Testis (tissue), 3 donors: ENCODE results near the gene FOXP4. TPM values are rescaled to one million over a fixed set of nuclear protein-coding genes. Genes with fewer than 3 reads are reported as not detected.

Experiments used
- DNase-seq: peaks from one replicate; pipeline ENCODE4 v3.0.0-alpha.2; 2019
- H3K27ac ChIP-seq, 2 donors: fragments of 200-600 bp; sonication (generic); one replicate each; pipeline ENCODE4 v1.5.1; 2019
- H3K27me3 ChIP-seq: fragments of 200-600 bp; sonication (generic); one replicate; pipeline ENCODE4 v1.5.1; 2019
- H3K36me3 ChIP-seq: fragments of 200-600 bp; sonication (generic); one replicate; pipeline ENCODE4 v1.5.1; 2017; ENCODE audit warnings: low read depth; ENCODE audit errors: missing control alignments
- H3K4me1 ChIP-seq: fragments of 200-600 bp; sonication (generic); one replicate; pipeline ENCODE4 v1.5.1; 2019
- H3K4me3 ChIP-seq, 2 donors: fragments of 200-600 bp; sonication (generic); one replicate each; pipeline ENCODE4 v1.5.1; 2017 to 2019
- H3K9me3 ChIP-seq: fragments of 200-600 bp; sonication (generic); one replicate; pipeline ENCODE4 v1.5.1; 2017
- POLR2A ChIP-seq: fragments of 450-650 bp; IDR thresholded peaks from one replicate; pipeline ENCODE4 v1.6.1; 2017; ENCODE audit warnings: antibody characterized with exemption, mild to moderate bottlenecking, moderate library complexity
- WGBS, 2 donors: methylation state at CpG; one replicate each; pipeline ENCODE4 v1.1.5; 2018; 5-methylcytosine and 5-hydroxymethylcytosine counted together
- intact Hi-C: fragments of 100-400 bp; cut with DNase I; formaldehyde crosslinking; loops from one replicate; pipeline ENCODE4 v1.15.1; 2023; ENCODE audit warnings: low total_unique reads
- polyA plus RNA-seq: library from polyadenylated mRNA; stranded (reverse); fragments of 350-450 nt; fragmentation: Illumina TruSeq; extraction: RNeasy Lipid Tissue Mini Kit (QIAGEN cat#74804); gene quantifications from one replicate; pipeline ENCODE4 v1.2.3, GENCODE V29; 2014; ENCODE audit warnings: low read depth, low replicate concordance; ENCODE audit not compliant: insufficient read depth
- total RNA-seq, 2 donors: library from RNA; depleted of rRNA; stranded (reverse); fragments of >200 nt; gene quantifications; one replicate each; pipeline ENCODE4 v1.2.3, GENCODE V29; 2016
- TF ChIP-seq, protein P1 (sequence below), 3 experiments: fragments of 450-650 bp in 2 of 3; fragments of 200-600 bp in 1 of 3; sonication (generic) in 1 of 3; IDR thresholded peaks; one replicate each; pipeline ENCODE4 v1.5.1; 2016 to 2019; ENCODE audit warnings: antibody characterized with exemption in 3 of 3, mild to moderate bottlenecking in 2 of 3, moderate library complexity in 1 of 3

The FOXP4 gene
- total and polyA plus RNA-seq, 3 donors from 2014 or later, result 38.0 to 50.2 (median 39.7) TPM

DNA sequence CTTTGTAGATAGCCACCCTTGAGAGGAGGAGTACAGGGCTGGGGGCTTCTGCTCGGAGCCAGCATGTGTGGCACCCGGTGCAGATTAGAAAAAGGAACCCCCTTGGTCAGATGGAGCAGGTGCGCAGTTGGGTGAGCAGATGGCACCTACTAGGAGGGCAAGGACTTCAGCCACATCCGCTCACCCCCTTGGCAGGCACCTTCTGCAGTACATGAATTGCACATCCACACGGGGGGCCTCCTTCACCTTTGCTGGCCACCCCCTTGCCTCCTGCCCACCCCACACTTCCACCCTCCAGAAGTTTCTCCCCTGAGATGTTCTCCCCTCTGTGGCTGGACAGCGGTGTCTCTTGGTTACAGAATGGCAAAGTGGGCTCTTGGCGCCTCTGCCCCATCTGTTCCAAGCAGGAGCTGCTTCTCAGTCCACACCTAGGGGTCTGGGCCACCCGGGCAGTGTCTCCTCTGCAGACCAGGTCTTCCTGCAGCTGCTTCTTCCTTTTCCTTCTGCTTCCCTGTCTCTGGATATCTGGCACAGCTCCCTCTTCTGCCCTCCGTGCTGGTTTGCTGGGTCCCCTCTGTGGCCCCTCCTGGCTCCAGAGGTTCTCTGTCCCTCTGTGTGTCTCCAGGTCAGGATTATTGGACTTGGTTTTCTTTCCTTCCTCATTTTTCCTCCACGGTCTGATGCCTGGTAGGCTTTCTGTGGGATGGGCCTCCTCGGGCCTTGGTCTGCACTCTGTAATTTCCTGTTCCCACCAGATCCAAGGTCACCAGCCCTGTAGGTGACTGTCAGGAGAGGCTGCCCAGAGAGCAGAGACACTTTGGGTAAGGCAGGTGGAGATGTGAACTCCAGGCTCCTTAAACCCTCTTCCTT lies 96.1 kb downstream of the FOXP4 start:
- no peak for DNase-seq
- 70 to 81% methylated on average over 11 of the region's 11 CpGs for WGBS, 2 donors
- no peak overlapping the region for H3K27ac ChIP-seq
- H3K9me3 ChIP-seq, result no peaks in the 10 kb centered on the region
- no peaks in the 10 kb centered on the region for H3K27me3 ChIP-seq
- H3K4me1 ChIP-seq, result peaks cover 17% of the 10 kb centered on the region
- no peak overlapping the region for H3K4me3 ChIP-seq
- no peaks in the 10 kb centered on the region for H3K36me3 ChIP-seq
- intact Hi-C loops, result no loop called here
- TF ChIP-seq POLR2A, result no peak
- TF ChIP-seq, protein P1, sequence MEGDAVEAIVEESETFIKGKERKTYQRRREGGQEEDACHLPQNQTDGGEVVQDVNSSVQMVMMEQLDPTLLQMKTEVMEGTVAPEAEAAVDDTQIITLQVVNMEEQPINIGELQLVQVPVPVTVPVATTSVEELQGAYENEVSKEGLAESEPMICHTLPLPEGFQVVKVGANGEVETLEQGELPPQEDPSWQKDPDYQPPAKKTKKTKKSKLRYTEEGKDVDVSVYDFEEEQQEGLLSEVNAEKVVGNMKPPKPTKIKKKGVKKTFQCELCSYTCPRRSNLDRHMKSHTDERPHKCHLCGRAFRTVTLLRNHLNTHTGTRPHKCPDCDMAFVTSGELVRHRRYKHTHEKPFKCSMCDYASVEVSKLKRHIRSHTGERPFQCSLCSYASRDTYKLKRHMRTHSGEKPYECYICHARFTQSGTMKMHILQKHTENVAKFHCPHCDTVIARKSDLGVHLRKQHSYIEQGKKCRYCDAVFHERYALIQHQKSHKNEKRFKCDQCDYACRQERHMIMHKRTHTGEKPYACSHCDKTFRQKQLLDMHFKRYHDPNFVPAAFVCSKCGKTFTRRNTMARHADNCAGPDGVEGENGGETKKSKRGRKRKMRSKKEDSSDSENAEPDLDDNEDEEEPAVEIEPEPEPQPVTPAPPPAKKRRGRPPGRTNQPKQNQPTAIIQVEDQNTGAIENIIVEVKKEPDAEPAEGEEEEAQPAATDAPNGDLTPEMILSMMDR (IDR thresholded peaks at IDR 0.05), result no peak

DNA sequence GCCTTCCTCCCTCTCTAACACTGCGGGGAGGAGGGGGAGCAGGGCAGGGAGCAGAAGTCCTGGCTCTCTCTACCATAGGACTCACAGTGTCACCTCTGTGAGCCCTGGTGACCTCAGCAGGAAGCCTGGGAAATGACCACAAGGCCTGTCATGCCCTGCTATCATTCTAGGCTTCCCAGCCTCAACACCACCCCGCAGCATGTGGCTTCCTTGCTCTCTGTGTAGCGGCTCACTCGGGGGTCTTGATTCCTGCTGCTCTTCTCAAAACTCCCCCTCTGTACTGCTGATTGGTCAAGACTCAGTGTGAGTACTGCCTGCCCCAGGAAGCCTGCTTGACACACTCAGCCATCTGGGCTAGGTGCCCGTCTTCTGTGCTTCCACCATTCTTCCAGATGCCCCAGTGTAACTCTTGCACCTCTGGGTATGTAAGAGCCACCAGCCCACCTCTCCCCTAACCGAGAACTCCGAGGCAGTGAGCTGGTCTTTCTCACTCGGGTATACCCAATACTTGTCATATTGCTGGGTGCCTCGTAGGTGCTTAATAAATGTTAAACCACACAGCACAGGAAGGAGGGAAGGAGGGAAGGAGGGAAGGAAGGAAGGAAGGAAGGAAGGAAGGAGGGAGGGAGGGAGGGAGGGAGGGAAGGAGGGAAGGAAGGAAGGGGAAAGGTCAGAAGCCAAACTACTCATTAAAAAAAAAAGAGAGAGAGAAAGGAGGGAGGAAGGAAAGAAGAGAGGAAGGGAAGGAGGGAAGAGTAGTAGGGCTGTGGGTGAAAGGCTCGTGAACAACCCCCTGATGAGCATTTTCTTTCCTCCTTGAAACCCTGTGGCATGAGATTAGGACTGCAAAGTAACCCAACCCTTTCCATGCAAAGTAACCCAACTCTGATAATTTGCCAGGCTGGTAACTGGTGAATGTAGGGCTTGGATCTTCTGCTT lies 97.0 kb downstream of the FOXP4 start:
- DNase-seq, result no peak
- 82 to 84% methylated on average over 10 of the region's 10 CpGs for WGBS, 2 donors
- Histone ChIP-seq H3K27me3 (no peaks in the 10 kb centered on the region), H3K9me3 (no peaks in the 10 kb centered on the region), H3K4me1 (peaks cover 10% of the 10 kb centered on the region), H3K4me3 (no peak overlapping the region), H3K36me3 (no peaks in the 10 kb centered on the region), H3K27ac (no peak overlapping the region)
- intact Hi-C loops, result no loop called here
- TF ChIP-seq POLR2A, result no peak
- TF ChIP-seq, protein P1 (IDR thresholded peaks at IDR 0.05), result no peak

DNA sequence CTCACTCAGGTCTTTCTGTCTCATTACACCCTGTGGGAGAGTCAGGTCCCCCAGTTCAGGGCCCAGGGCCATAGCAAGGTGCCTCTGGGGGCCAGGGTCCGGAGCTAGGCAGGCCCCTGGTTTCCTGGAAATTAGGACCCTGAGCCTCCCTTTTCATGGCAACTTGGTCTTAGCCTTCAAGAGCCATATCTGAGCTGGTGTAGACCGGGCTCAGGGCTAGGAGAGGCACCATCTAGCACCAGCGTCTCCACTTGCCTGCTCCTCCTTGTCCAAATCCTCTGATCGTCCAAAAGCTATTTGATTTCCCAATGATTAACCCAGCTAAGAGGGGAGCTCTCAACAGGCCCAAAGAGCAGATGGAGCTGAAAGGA lies 97.7 kb downstream of the FOXP4 start:
- no peak overlapping the region for H3K4me3 ChIP-seq
- no peaks in the 10 kb centered on the region for H3K36me3 ChIP-seq
- peaks cover 4% of the 10 kb centered on the region for H3K4me1 ChIP-seq
- no peak for TF ChIP-seq POLR2A
- TF ChIP-seq, protein P1 (IDR thresholded peaks at IDR 0.05), result no peak
- H3K9me3 ChIP-seq, result no peaks in the 10 kb centered on the region
- intact Hi-C loops, result no loop called here
- no peaks in the 10 kb centered on the region for H3K27me3 ChIP-seq
- WGBS, 2 donors, result 88 to 100% methylated on average over 1 to 4 of the region's 4 CpGs
- no peak for DNase-seq
- no peak overlapping the region for H3K27ac ChIP-seq

GRCh38 chr6:41644297-41644879 lies 98.2 kb downstream of the FOXP4 start:
- 74 to 92% methylated on average over 2 to 4 of the region's 4 CpGs for WGBS, 2 donors
- no peak for DNase-seq
- Histone ChIP-seq H3K36me3 (no peaks in the 10 kb centered on the region), H3K4me1 (peaks cover 4% of the 10 kb centered on the region), H3K27me3 (no peaks in the 10 kb centered on the region), H3K9me3 (no peaks in the 10 kb centered on the region), H3K27ac (no peak overlapping the region), H3K4me3 (no peak overlapping the region)
- TF ChIP-seq POLR2A, result no peak
- TF ChIP-seq, protein P1 (IDR thresholded peaks at IDR 0.05), result no peak
- intact Hi-C loops, result no loop called here
